ENCODE results near the gene MKI67. TPM values are rescaled to one million over a fixed set of nuclear protein-coding genes. Genes with fewer than 3 reads are reported as not detected.
A peak's percentile ranks its signal among the peaks of the same experiment; 100 is the strongest.

Gene MKI67
- total RNA-seq, 2 donors from 2014 or later, result 0.41 to 2.7 TPM

- Histone ChIP-seq H3K4me3 (no peak overlapping the region), H3K27me3 (replicated peaks; ENCODE audit: insufficient read depth) (no peaks in the 10 kb centered on the region), H3K36me3 (no peaks in the 10 kb centered on the region), H3K9me3 (no peaks in the 10 kb centered on the region), H3K27ac (no peak overlapping the region), H3K4me1 (ENCODE audit: control insufficient read depth in 1 of 2, low read depth in 2 of 2) (no peaks in the 10 kb centered on the region)
- no peak for TF ChIP-seq CTCF (IDR thresholded peaks at IDR 0.05)
- DNase-seq (ENCODE audit: low spot score) (no peak), ATAC-seq (ENCODE audit: insufficient number of reproducible peaks, low FRiP score, low read depth) (no peak)
Measured at GRCh38 chr10:128151031-128151430, 24.8 kb upstream of the MKI67 start.

DNA sequence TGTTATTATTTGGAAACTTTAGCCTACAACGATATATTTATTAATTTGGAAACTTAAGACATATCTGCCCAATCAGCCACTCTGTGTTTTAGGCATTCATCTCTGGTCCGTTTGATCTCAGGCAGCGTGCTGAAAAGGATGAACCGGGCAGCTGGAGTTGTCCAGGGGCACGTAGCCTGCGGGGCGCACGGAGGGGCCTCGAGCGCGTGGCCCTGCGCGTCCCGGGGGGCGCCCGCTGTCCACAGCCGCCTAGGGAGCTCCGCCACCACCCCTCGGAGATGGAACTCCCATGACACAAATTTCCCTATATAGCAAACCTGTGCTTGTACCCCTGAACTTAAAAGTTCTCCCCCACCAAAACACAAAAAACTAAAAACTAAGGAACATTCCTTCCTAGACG lies 24.3 kb upstream of the MKI67 start:
- Histone ChIP-seq H3K36me3 (no peaks in the 10 kb centered on the region), H3K27me3 (replicated peaks; ENCODE audit: insufficient read depth) (no peaks in the 10 kb centered on the region), H3K27ac (no peak overlapping the region), H3K4me1 (ENCODE audit: control insufficient read depth in 1 of 2, low read depth in 2 of 2) (no peaks in the 10 kb centered on the region), H3K4me3 (peak overlapping the region; percentile 64), H3K9me3 (no peaks in the 10 kb centered on the region)
- TF ChIP-seq CTCF (IDR thresholded peaks at IDR 0.05), result no peak
- DNase-seq (ENCODE audit: low spot score) (no peak), ATAC-seq (ENCODE audit: insufficient number of reproducible peaks, low FRiP score, low read depth) (no peak)

DNA sequence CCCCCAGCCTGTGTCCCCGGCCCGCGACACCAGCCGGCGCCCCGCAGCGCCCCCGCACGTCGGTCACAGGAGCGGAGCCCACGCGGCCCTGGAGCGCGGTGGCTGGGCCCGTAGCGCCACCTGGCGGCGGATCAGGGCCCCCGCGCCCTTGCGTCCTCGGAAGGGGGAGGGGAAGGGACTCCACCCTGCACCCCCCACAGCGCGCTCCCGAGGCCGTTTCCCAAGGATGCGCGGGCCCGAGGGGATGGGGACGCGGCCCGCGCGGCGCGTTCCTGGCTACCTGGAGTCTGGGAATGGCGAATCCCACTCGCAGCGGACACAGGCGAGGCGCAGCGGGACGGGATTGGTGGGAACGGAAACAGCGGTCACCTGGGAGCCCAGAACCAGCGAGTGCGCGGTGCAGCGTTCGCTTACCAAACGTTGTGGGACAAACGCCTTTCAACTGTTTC lies 23.8 kb upstream of the MKI67 start:
- Histone ChIP-seq H3K4me3 (peak overlapping the region; percentile 64), H3K9me3 (no peaks in the 10 kb centered on the region), H3K27ac (no peak overlapping the region), H3K4me1 (ENCODE audit: control insufficient read depth in 1 of 2, low read depth in 2 of 2) (no peaks in the 10 kb centered on the region), H3K27me3 (replicated peaks; ENCODE audit: insufficient read depth) (no peaks in the 10 kb centered on the region), H3K36me3 (no peaks in the 10 kb centered on the region)
- peak; percentile 64 for TF ChIP-seq CTCF (IDR thresholded peaks at IDR 0.05)
- no peak for ATAC-seq (ENCODE audit: insufficient number of reproducible peaks, low FRiP score, low read depth)
- DNase-seq (ENCODE audit: low spot score), result no peak

DNA sequence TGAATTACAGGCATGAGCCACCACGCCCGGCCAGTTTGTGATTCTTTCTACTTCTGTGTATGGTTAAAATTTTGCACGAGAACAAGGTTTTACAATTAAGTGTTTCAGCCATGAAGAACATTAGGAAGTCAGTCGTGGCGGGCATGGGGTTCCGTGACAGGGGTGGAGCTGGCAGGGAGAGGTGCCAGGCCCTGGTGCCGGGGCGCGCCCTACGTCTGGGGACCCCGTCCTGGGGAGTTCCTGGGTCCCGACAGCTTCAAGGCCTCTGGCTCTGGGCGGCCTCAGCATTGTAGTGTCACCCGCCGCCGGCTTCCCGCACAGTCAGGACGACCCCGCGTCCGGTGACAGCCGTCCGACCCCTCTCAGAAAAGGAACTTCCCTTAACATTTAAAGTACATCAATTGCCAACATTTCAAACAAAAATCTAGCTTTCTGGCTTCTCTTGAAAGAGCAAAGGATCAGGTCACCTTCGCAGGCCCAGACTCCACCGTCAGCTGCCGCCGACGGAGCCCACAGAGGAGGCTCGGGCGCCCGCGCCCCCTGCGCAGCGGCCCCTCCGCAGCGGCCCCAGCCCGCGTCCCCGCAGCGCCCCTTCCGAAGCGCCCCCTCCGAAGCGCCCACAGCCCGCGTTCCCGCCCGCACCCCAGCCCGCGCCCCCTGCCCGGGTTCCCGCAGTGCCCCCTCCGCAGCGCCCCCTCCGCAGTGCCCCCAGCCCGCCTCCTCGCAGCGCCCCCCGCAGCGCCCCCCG lies 23.2 kb upstream of the MKI67 start:
- no peaks in the 10 kb centered on the region for H3K36me3 ChIP-seq
- no peaks in the 10 kb centered on the region for H3K27me3 ChIP-seq (replicated peaks; ENCODE audit: insufficient read depth)
- H3K27ac ChIP-seq, result no peak overlapping the region
- no peak for DNase-seq (ENCODE audit: low spot score)
- no peak overlapping the region for H3K4me3 ChIP-seq
- TF ChIP-seq CTCF (IDR thresholded peaks at IDR 0.05), result no peak
- no peaks in the 10 kb centered on the region for H3K4me1 ChIP-seq (ENCODE audit: control insufficient read depth in 1 of 2, low read depth in 2 of 2)
- H3K9me3 ChIP-seq, result no peaks in the 10 kb centered on the region
- no peak for ATAC-seq (ENCODE audit: insufficient number of reproducible peaks, low FRiP score, low read depth)

DNA sequence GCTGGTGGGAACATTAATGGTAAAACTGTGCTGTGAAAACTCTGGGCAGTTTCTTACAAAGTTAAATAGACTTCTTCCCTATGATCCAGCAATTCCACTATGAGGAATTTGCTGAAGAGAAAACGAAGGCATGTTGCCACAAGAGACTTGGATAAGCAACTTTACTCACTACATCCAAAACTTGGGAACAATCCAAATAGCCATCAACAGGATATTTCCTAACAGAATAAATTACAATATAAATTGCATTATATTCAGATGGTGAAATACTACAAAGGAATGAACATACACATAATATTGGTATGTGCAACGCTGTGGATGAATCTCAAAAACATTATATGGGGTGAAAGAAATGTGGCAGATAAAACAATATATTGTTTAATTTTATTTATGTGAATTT lies 21.4 kb upstream of the MKI67 start:
- no peaks in the 10 kb centered on the region for H3K36me3 ChIP-seq

More for the DNA sequence above, 21.4 kb upstream of the MKI67 start:
- Histone ChIP-seq H3K4me3 (no peak overlapping the region), H3K27ac (no peak overlapping the region), H3K9me3 (no peaks in the 10 kb centered on the region), H3K4me1 (ENCODE audit: control insufficient read depth in 1 of 2, low read depth in 2 of 2) (no peaks in the 10 kb centered on the region), H3K27me3 (replicated peaks; ENCODE audit: insufficient read depth) (no peaks in the 10 kb centered on the region)
- no peak for TF ChIP-seq CTCF (IDR thresholded peaks at IDR 0.05)
- ATAC-seq (ENCODE audit: insufficient number of reproducible peaks, low FRiP score, low read depth) (no peak), DNase-seq (ENCODE audit: low spot score) (no peak)
